GM18868 (cell line): ENCODE measurements around the gene MRPL4.

Experiments
- ATAC-seq: cut with Tn5 transposase; IDR thresholded peaks from one replicate; pipeline ENCODE4 v1.9.1; 2021; ENCODE audit warnings: mild to moderate bottlenecking, moderate library complexity; ENCODE audit not compliant: unreplicated experiment

The MRPL4 gene

DNA sequence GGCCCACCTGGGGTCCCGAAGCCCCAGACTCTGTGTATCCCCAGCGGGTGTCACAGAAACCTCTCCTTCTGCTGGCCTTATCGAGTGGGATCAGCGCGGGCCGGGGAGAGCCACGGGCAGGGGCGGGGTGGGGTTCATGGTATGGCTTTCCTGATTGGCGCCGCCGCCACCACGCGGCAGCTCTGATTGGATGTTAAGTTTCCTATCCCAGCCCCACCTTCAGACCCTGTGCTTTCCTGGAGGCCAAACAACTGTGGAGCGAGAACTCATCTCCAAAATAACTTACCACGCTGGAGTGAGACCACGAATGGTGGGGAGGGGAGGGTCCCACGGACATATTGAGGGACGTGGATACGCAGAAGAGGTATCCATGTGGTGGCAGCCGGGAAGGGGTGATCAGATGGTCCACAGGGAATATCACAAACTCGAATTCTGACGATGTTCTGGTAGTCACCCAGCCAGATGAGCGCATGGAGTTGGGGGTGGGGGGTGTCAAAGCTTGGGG is 36.7 kb downstream of the MRPL4 start:
- no peak for ATAC-seq

DNA sequence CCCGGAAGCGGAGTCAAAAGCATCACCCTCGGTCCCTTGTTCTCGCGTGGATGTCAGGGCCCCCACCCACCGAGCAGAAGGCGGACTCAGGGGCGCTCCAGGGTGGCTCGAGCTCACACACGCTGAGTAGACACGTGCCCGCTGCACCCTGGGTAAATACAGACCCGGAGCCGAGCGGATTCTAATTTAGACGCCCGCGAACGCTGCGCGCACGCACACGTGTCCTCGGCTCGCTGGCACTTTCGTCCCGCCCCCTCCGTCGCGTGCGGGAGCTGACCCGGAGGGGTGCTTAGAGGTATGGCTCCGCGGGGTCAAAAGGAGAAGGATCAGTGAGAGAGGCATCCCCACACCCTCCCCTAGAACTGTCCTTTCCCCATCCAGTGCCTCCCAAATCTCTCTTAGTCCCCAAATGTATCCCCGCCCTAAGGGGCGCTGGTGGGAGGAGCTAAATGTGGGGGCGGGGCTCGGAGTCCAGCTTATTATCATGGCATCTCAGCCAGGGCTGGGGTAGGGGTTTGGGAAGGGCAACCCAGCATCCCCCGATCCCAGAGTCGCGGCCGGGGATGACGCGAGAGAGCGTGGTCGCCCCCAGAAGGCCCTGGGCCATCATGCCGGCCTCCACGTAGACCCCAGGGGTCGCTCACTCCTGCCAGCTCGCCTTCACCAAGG is 37.3 kb downstream of the MRPL4 start:
- ATAC-seq = no peak

DNA sequence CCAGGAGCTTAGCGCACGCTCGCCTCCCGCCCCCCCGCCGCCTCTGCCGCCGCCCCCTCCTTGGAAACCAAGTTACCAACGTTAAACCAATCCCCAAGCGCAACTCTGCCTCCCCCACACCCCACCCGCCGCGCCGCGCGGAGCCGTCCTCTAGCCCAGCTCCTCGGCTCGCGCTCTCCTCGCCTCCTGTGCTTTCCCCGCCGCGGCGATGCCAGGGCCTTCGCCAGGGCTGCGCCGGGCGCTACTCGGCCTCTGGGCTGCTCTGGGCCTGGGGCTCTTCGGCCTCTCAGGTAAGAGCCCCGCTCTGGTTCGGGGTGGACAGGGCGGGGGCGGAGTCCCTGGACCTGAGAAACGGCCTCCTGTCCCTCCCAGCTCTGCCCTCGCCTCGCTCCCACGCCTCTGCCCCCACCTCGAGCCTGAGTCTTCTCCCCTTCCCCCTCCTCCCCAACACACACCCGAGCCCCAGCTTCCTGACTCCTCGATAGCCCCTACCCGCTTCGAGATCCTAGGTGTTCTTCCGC is 37.9 kb downstream of the MRPL4 start, which contains the start of gene ICAM5:
TSS of gene ICAM5 (plus strand) at position 117 of the 521 bp plus-strand sequence. CDS start at position 209, 92 bp downstream.
- ATAC-seq = no peak

DNA sequence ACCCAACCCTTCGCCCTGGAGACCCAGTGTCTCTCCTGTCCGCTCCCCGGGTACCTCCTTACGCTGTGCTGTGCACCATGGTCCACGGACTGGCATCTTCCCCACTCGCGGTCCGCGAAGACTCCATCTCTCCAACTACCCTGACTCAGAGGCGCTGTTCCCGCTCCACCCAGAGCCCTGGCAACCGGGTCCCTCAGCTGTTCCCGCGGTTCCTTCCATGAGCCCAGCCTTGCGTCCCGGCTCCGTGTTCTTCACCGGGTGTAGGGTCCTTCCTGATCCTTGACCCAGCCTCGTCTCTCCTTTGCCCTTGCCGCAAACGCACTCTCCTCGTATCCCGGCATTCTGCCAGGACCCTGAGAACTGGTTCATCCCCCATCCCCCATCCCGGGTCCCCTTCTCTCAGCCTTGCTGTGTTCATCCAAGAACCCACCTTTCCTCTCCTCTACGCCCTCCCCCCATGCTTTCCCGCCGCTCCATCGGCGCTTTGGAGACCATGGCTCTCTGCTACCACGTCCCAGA is 38.4 kb downstream of the MRPL4 start:
- no peak for ATAC-seq

DNA sequence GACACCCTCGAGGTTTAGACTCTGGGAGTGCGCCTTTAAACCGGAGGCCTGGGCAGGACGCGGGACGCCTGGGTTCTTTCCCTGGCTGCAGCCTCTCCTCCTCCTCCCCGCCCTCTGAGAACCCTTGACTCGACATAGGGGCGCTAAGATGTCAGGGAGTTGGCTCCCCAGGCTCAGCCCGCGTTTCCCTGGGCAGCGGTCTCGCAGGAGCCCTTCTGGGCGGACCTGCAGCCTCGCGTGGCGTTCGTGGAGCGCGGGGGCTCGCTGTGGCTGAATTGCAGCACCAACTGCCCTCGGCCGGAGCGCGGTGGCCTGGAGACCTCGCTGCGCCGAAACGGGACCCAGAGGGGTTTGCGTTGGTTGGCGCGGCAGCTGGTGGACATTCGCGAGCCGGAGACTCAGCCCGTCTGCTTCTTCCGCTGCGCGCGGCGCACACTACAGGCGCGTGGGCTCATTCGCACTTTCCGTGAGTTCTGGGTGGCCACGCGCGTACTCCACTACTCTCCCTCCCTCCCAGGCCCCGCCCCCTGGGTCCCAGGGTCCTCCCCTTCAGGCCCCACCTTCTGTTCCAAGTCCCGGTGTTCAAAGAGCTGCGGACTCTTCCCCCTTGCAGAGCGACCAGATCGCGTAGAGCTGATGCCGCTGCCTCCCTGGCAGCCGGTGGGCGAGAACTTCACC is 39.0 kb downstream of the MRPL4 start:
- ATAC-seq = no peak

DNA sequence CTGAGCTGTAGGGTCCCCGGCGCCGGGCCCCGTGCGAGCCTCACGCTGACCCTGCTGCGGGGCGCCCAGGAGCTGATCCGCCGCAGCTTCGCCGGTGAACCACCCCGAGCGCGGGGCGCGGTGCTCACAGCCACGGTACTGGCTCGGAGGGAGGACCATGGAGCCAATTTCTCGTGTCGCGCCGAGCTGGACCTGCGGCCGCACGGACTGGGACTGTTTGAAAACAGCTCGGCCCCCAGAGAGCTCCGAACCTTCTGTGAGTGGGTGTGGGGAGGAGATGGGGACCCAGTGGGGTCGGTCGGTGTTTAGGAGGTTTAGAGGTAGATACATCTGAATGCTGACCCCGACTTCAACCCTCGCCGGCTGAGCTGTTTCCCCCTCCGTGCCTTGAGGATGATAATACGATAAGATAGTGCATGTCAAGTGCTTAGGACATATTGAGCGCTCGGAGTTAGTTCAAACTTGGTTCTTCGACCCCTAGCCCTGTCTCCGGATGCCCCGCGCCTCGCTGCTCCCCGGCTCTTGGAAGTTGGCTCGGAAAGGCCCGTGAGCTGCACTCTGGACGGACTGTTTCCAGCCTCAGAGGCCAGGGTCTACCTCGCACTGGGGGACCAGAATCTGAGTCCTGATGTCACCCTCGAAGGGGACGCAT is 39.7 kb downstream of the MRPL4 start:
- ATAC-seq = no peak

DNA sequence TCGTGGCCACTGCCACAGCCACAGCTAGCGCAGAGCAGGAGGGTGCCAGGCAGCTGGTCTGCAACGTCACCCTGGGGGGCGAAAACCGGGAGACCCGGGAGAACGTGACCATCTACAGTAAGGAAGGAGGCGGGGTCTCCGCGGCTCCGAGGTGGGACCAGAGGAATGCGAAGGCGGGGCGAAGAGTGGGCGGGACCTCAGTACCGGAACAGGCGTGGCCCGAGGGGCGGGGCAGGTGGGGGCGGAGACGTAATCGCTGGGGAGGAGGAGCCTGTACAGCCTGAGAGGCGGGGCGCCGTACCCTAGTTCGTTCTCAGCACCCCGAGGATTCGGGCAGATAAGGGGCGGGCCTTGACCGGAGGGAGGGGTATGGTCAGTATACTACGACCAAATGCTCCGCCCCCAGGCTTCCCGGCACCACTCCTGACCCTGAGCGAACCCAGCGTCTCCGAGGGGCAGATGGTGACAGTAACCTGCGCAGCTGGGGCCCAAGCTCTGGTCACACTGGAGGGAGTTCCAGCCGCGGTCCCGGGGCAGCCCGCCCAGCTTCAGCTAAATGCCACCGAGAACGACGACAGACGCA is 40.3 kb downstream of the MRPL4 start:
- ATAC-seq = no peak

DNA sequence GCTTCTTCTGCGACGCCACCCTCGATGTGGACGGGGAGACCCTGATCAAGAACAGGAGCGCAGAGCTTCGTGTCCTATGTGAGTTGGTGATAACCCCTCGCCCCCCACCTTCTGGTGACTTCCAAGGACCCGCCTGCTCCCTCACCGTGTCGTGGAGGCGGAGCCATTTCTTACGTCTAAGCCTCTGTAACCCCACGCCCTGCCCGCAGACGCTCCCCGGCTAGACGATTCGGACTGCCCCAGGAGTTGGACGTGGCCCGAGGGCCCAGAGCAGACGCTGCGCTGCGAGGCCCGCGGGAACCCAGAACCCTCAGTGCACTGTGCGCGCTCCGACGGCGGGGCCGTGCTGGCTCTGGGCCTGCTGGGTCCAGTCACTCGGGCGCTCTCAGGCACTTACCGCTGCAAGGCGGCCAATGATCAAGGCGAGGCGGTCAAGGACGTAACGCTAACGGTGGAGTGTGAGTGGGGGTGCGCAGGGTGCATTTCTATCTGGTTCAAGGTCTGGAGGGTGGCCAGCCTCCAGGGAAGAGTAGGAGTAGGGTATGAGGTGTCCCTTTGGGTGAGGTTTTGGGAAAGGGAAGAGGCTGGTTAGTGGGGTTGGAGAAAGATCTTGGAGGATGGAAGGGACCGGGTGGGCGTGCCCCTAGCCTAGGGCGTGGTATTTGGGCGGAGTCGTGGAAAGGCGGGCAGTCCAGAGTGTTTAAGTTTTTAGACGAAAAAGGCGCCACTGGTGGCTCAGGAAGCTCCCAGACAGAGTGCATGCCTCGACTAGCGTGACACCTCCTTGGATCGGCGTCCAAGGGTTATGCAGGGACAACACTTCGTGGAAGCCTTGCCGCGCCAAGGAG is 41.0 kb downstream of the MRPL4 start:
- no peak for ATAC-seq

DNA sequence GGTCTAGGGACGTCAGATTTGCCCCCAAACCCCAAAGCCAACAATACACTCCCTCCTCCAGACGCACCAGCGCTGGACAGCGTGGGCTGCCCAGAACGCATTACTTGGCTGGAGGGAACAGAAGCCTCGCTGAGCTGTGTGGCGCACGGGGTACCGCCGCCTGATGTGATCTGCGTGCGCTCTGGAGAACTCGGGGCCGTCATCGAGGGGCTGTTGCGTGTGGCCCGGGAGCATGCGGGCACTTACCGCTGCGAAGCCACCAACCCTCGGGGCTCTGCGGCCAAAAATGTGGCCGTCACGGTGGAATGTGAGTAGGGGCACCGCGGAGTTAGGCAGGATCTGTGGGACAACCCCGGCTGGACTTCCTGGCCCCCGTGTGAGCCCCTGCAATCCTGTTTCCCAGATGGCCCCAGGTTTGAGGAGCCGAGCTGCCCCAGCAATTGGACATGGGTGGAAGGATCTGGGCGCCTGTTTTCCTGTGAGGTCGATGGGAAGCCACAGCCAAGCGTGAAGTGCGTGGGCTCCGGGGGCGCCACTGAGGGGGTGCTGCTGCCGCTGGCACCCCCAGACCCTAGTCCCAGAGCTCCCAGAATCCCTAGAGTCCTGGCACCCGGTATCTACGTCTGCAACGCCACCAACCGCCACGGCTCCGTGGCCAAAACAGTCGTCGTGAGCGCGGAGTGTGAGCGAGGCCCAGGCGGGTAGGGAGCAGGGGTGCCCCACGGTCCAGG is 41.8 kb downstream of the MRPL4 start:
- no peak for ATAC-seq

DNA sequence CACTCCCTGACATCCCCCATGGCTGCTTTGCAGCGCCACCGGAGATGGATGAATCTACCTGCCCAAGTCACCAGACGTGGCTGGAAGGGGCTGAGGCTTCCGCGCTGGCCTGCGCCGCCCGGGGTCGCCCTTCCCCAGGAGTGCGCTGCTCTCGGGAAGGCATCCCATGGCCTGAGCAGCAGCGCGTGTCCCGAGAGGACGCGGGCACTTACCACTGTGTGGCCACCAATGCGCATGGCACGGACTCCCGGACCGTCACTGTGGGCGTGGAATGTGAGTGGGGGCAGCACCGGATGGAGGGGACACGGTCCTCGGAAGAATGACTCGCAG is 42.3 kb downstream of the MRPL4 start:
- ATAC-seq = no peak

DNA sequence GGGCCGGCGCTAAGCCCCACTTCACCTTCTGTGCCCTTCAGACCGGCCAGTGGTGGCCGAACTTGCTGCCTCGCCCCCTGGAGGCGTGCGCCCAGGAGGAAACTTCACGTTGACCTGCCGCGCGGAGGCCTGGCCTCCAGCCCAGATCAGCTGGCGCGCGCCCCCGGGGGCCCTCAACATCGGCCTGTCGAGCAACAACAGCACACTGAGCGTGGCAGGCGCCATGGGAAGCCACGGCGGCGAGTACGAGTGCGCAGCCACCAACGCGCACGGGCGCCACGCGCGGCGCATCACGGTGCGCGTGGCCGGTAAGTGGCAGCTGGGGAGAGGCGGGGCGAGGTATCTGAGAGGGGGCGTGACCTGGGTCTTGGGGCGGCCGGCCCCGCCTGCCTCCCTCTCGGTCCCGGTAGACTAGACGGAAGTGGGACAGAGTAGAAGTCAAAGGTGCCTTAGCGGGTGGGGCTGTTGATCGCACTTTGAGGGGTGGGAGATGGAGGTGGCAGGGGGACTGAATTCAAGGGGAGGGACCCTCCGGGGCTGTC is 43.4 kb downstream of the MRPL4 start:
- no peak for ATAC-seq

DNA sequence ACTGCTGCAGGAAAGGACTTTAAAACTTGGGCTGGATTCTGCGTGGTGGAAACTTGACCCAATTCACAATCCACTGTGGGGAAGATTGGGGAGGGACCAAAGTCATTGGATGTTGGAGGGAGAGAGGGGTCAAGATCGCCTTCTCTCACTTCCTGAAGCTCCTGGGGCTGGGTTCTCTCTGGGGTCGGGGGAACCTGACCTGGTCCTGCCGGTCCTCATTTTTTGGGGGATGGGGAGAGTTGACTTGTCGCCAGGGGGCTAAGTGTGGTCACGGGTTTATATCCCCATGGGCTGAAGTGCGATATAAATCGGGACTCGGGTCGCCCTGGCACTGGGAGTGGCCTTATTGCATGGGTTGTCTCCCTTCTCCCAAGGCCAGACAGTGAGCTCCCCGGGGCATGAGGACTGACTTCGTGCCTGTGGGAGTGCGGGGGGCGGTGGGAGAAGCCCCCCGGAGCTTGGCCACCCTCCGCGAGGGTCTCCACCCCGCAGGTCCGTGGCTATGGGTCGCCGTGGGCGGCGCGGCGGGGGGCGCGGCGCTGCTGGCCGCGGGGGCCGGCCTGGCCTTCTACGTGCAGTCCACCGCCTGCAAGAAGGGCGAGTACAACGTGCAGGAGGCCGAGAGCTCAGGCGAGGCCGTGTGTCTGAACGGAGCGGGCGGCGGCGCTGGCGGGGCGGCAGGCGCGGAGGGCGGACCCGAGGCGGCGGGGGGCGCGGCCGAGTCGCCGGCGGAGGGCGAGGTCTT is 44.0 kb downstream of the MRPL4 start:
- ATAC-seq = no peak

DNA sequence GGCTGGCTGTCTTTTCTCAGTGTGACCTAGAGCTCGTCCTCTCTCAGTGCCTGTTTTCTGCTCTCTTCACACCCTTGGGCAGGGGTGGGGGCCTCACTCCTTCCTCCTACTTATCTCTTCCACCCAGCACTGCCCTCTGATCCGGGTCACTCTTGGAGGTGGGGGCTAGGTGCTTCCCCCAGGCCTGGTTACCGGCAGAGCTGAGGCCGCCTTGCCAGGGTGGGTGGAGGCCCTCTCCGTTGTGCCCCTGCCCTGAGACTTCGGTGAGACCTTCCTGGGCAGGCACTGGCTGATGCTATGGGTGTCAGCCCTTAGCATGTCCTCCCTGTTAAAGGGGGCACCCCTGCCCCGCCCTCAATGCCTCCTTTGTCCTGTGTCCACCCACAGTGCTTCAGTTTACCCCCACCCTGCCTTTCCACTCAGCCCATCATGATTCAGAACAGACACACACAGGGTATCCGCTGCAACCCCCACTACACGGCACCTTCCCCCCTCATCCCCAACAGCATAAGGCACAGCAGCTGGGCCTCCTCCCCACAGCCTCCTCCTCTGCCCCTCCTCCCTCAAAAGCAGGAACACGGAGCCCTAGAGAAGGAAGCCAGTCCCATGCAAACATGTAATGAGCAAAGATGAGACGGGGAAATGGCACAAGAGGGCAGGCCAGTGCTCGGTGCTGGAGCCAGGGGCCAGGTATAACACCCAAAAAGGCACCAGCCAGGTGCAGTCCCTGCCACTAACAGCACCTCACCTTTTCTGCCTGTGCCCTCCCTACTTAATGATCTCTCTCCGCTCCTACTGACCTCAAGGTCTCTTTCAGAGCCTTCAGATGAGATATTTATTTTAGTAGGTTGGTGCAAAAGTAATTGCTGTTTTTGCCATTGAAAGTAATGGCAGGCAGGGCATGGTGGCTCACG is 47.8 kb downstream of the MRPL4 start:
- no peak for ATAC-seq

DNA sequence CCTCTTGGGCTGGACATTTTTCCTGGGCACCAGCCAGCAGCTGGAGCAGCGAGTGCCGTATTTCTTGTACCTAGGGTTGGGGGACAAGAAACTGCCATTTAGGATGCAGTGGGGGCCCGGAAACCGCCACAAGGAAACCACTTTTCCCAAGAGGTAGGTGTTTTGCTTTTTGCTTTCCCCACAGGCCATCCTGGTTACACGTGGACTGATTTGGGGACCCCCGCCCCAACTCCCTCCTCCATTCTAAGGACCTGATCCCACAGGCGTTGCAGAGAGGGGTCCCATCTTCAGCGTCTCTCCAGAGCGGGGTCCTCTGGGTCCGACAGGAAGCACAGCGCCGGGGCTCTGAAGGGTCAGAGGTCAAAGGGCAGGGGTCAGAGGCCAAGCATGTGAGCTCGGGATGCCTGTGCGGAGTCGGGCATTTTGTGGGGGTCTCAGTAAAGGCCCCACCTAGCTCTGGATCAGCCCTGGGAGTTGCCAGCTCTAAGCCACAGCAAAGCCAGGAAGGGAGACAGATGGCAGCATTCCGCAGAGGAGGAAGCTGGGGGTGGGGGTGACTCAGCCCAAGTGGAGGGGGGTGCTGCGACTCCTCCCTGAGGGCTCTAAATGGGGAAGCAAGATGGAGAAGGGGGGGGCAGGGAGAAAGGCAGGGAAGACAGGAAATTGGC is 53.3 kb downstream of the MRPL4 start:
- no peak for ATAC-seq

DNA sequence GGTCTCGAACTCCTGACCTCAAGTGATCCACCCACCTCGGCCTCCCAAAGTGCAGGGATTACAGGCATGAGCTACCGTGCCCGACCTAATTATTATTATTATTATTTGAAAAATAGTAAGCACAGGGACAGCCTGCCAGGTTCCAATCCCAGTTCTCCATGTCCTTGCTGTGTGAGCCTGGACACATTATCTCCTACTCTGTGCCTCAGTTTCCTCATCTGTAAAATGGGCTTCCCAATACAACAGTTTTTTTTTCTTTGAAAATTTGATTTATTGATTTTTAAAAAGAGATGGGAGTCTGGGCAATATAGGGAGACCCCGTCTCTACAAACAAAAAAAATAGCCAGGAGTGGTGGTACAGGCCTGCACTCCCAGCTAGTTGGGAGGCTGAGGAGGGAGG is 54.3 kb downstream of the MRPL4 start:
- no peak for ATAC-seq

DNA sequence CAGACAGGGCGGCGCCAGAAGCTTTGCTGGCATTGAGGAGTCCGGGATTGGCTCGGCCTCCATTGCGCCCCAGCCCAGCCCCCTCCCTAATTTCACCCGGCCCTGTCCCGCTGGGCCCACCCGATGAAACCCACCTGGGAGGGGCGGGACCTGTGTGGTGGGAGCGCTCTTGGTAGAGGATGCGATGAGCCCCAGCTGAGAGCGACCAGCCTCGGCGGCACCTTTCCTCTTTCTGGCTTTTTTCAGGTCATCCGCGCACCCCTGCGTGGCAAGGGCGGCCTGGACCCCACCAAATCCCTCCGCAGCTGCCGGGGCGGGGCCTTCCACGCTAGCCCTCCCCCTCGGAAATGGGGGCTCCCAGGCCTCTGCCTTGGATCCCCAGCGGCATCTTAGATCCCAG is 57.4 kb downstream of the MRPL4 start, which contains the start of gene ZGLP1:
TSS of gene ZGLP1 (minus strand) at position 393 of the 400 bp plus-strand sequence.
- ATAC-seq = no peak
